A549 treated with Hydrocortisone at 1 μM for 4 hours (cell line): Measurements from ENCODE around the gene AAR2. TPM values are rescaled to one million over a fixed set of nuclear protein-coding genes. Genes with fewer than 3 reads are reported as not detected.

Source experiments
- total RNA-seq: library from RNA; stranded (reverse); fragments of 200-300 nt; extraction: Qiagen RNA extraction; gene quantifications from 5 replicates; pipeline ENCODE4 v1.2.3, GENCODE V29; 2022

AAR2 gene, protein sequence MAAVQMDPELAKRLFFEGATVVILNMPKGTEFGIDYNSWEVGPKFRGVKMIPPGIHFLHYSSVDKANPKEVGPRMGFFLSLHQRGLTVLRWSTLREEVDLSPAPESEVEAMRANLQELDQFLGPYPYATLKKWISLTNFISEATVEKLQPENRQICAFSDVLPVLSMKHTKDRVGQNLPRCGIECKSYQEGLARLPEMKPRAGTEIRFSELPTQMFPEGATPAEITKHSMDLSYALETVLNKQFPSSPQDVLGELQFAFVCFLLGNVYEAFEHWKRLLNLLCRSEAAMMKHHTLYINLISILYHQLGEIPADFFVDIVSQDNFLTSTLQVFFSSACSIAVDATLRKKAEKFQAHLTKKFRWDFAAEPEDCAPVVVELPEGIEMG
- 40.0 to 46.2 TPM (median 40.6 TPM) in 5 replicates for total RNA-seq

DNA sequence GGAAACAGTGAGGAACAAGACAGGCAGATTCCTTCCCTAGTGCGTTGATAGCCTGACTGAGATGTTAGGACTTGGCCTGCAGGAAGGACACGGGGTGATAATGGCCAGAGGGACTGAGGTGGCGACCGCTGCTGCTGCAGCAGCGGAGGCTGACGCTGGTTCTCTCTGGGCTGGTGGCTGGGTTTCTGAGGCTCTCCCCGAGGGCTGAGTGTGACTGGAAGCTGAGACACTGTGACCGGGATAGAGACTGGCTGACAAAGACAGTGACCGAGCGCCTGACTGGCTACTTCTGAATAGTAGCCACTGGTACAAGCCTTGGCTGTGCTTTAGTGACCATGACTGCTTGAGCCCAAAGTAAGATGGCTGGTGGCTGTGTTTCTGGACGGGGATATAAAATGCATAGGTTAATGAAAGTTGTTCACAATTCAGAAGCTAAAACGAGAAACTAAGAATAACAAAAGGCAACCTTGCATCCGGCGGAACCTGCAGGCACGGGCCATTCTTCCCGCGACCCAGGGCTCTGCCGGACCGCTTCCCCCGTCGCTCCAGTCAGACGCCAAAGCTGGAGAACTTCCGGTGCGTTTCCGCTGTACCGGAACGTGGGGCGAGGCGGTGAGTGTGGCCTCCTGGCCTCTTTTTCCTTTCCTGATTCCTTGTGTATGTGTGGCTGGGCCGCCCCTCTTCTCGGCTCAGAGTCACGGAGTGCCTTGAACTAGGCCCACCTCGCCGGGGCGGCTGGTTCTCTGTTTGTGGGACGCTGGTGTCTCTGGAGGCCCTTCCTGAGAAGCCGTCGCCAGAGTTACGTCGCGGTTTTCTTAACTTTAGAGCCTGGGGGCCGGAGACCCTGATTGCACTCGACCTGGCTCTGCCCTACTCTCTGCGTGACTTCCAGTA, at the start of gene AAR2:
Gene AAR2, plus strand, starts transcription at position 587 of the 894 bp plus-strand sequence. CDS start 3,391 bp downstream, outside the sequence.

DNA sequence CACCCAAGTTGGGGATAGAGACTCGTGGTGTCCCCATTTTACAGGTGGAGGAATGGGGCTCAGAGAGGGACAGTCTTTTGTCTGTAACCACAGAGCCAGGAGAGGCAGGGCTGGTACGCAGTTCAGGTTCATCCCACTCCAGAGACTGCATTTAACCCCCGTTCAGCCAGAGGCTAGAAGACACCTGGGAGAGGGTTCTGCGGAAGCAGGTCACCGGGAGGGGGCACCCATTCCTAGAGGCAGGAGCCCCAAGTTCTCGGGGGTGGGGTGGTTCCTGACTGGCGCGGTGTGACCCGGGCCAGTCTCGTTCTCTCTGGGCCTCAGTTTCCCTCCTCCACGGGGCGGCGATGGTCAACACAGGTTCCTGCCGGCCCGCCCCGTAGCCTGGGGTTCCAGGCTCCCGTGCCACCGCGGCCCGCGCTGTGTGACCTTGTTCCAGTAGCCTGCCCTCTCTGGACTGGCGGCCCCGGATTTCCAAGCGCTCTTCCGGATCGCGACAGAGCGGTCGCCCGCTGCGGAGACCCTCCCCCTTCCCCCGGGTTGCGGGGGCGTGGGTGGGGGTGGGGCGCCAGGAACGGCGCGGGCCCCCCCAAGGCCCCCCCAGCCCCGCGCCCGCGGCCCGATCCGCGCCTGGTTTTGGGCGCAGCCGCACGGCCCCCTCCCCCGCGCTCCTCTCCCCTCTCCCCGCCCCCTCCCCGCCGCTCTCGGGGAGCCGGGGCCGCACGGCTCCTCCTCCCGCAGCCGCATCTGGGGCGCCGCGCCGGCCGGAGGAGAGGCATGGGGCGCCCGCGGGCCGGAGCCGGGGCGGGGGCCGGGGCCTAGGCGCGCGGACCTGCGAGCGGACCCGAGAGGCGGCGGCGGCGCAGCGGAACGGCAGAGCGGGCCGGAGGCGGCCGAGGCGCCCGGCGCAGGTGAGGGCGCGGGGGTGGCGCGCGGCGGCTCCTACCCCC, 69.6 kb downstream of the AAR2 start, which contains the start of gene DLGAP4:
Gene DLGAP4, plus strand, starts transcription at position 738 of the 950 bp plus-strand sequence. CDS start 125,379 bp downstream, outside the sequence.

Other genes starting within 250 kb of the AAR2 start
- 55.5 to 81.3 TPM (median 77.5 TPM) in 5 replicates for gene EPB41L1, start 81.7 kb upstream of the AAR2 start, total RNA-seq
- 54.7 to 63.1 TPM (median 59.9 TPM) in 5 replicates for gene DLGAP4, start 69.9 kb downstream of the AAR2 start, total RNA-seq